Omental fat pad (tissue), 4 donors: ENCODE results near the gene FAM229B. TPM values are rescaled to one million over a fixed set of nuclear protein-coding genes. Genes with fewer than 3 reads are reported as not detected.

Source experiments
- ATAC-seq: fragments of 150-250 bp; one replicate; pipeline ENCODE4 v1.9.1; 2016; ENCODE audit warnings: mild to moderate bottlenecking, moderate library complexity; ENCODE audit not compliant: low FRiP score
- DNase-seq: peaks from one replicate; pipeline ENCODE4 v3.0.0-alpha.2; 2019; ENCODE audit warnings: low spot score
- total RNA-seq, 4 donors: library from RNA; depleted of rRNA; stranded (reverse); fragments of >200 nt; gene quantifications; one replicate each; pipeline ENCODE4 v1.1.0, GENCODE V29; 2016
- TF ChIP-seq, protein P1 (sequence below), 3 donors: fragments of 450-650 bp; IDR thresholded peaks; one replicate each; pipeline ENCODE4 v1.5.1; 2016 to 2017; ENCODE audit warnings: antibody characterized with exemption in 3 of 3, mild to moderate bottlenecking in 3 of 3, moderate library complexity in 2 of 3

Gene FAM229B
- total RNA-seq, 4 donors from 2014 or later: 4.9 to 17.2 (median 12.4) TPM

DNA sequence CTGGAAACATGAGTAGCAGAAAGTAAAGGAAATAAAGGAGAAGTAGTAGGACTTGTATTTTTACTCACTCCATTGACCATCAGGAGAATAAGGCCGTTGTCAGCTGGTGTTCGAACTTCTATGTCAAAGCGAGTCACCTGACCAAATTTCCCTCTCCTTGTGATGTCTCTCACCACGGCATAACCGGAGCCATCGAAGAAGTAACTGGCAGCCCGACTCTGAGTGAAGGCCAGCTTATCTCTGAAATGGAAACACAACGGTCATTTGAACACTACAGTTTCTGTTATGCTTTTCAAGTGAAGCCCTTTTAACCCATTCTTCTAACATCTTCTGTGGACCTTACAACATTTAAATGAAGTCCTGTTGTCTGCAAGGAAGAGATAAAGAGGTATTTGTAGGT lies 51.7 kb downstream of the FAM229B start:
- no peak for DNase-seq

DNA sequence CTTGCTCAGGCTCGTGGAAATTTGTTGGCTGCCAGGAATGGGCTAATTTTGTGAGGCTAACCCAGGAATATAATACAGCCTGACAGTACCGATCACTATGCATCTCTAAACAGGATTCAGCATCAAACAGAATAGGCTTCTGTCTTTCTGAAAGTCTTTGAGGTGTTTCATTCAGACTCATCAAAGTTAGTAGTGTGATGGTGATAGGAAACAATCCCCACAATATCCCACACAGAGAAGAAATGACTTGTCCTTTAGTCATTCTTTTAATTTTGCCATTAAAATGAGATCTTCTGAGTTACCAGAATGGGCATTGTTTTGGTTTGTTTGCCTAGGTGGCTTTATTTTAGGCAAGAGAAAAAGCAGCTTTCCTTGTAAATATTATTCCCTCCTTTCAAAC lies 54.3 kb downstream of the FAM229B start:
- DNase-seq: no peak
- TF ChIP-seq, protein P1, sequence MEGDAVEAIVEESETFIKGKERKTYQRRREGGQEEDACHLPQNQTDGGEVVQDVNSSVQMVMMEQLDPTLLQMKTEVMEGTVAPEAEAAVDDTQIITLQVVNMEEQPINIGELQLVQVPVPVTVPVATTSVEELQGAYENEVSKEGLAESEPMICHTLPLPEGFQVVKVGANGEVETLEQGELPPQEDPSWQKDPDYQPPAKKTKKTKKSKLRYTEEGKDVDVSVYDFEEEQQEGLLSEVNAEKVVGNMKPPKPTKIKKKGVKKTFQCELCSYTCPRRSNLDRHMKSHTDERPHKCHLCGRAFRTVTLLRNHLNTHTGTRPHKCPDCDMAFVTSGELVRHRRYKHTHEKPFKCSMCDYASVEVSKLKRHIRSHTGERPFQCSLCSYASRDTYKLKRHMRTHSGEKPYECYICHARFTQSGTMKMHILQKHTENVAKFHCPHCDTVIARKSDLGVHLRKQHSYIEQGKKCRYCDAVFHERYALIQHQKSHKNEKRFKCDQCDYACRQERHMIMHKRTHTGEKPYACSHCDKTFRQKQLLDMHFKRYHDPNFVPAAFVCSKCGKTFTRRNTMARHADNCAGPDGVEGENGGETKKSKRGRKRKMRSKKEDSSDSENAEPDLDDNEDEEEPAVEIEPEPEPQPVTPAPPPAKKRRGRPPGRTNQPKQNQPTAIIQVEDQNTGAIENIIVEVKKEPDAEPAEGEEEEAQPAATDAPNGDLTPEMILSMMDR (IDR thresholded peaks at IDR 0.05): no peak
- ATAC-seq: no peak

More for the DNA sequence above, 51.7 kb downstream of the FAM229B start:
- TF ChIP-seq, protein P1 (IDR thresholded peaks at IDR 0.05): no peak
- ATAC-seq: no peak

DNA sequence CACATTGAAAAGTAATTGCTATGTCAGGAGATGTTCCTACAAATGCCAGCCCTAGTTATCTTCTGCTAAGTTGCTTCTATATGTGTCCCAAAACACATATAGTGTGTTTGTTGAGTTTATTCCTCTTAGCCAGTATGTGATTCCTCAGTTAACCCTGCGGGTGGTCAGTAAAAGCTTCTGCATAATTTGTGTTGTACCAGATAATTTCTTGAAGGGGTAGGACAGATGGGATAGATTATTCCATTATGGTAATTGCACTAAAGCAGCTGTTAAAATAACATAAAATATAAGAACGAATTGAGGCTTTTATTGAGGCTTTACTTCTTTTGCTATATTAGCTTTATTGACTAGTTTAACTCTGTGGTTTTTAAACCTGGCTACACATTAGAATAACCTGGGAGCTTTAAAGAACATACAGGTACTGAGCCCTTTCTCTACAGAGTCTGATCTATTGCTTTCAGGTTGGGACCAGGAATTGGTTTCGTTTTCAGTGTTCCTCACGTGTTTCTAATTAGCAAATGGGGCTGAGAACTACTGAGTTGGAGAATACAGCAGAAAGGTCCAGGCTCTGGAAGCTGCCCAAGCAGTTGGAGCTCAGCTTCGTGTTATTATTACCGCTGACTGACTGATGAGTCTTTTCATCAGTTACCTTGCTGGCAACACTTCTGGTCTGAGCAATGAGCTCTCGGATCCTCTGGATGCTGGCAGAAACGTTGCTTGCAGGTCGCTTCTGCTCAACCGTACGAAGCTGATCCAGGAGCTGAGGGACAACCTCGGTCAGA lies 56.9 kb downstream of the FAM229B start:
- TF ChIP-seq, protein P1 (IDR thresholded peaks at IDR 0.05): no peak
- DNase-seq (no peak), ATAC-seq (no peak)

DNA sequence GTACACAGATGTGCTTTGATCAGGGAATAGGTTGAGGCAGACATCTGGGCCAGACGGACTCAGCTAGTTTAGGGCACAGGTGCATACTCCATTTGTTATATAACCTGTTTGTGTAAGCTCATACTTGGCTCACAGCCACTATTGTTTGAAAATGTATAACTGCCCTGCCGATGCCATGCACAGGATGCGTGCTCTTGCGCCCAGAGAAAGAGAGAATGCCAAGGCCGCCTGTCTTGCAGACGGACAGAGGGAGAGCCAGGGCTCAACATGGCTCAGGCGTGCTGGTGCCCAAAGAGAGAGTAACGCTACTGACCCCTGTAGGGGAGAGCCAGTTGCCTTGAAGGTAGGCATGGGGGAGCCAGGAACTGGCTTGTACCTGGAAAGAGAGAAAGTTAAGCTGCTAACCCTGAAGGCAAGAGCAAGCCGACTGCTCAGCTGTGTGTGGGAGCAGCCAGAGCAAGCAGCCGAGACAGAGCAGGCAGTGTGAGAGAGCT lies 57.7 kb downstream of the FAM229B start:
- no peak for DNase-seq
- no peak for ATAC-seq
- TF ChIP-seq, protein P1 (IDR thresholded peaks at IDR 0.05): no peak

DNA sequence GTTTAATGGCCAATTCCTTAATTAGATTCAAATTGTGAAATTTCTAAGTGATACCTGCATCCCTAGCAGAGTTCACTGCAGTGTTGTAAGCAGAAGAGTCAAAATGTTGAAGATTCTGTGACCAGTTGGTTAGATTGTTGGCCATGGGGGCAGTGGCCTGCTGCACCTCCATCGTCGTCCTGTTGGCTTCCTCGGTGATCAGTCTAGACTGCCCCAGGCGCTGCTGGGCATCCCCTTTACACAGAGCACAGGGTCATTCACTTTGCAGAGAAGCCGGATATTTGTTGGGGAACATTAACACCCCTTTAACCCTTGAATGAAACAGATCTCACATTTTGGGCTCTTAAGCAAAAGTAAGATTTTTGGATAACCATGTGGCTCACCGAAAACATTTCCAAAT lies 60.7 kb downstream of the FAM229B start:
- DNase-seq (no peak), ATAC-seq (no peak)
- TF ChIP-seq, protein P1 (IDR thresholded peaks at IDR 0.05): no peak

DNA sequence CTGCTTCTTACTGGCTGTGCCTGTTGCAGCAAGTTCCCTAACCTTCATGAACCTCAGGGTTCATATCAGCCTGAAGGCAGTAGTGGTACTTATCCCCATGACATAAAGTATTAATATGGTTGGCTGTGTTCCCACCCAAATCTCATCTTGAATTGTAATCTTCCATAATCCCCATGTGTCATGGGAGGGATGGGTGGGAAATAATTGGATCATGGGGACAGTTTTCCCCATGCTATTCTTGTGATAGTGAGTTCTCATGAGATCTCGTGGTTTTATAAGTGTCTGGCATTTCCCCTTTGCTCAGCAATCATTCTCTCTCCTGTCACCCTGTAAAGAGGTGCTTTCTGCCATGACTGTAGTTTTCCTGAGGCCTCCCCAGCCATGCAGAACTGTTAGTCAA lies 61.8 kb downstream of the FAM229B start:
- TF ChIP-seq, protein P1 (IDR thresholded peaks at IDR 0.05): no peak
- ATAC-seq: no peak
- no peak for DNase-seq

DNA sequence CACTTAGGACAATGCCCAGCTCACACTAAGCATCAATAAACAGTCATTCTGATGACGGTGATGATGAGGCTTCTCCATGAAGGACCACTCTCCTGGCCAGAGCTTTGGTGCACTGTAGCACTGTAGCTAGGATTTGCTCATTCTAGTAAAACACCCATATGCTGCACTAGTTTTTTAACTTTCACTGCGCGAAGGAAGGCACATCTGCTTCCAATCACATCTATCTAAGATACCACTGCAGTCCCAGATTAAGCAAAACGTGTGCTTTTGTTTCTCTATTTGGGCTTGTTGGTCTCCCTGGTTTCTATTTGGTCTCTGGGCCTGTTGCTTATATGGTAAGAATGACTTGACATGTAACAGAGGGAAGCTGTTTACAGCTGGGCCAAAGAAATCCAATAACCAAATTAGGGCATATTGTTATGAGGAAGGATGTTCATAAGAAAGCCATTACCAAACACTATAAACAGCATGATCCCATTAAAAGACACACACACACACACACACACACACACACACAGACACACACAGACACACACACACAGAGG lies 62.4 kb downstream of the FAM229B start:
- ATAC-seq (no peak), DNase-seq (no peak)
- TF ChIP-seq, protein P1 (IDR thresholded peaks at IDR 0.05): no peak
